Endothelial cell (in vitro differentiated cells): ENCODE measurements around the gene CD14. TPM values are rescaled to one million over a fixed set of nuclear protein-coding genes. Genes with fewer than 3 reads are reported as not detected.

ENCODE experiments used
- DNase-seq: peaks from one replicate; pipeline ENCODE4 v3.0.0; 2021; ENCODE audit warnings: low spot score
- H3K27ac Mint-ChIP-seq: one replicate; pipeline ENCODE4 v1.8.0; 2021; ENCODE audit warnings: mixed read lengths, inconsistent platforms; ENCODE audit not compliant: unreplicated experiment
- H3K27me3 Mint-ChIP-seq: one replicate; pipeline ENCODE4 v1.8.0; 2021; ENCODE audit warnings: mild to moderate bottlenecking, moderate library complexity, mixed read lengths, inconsistent platforms; ENCODE audit not compliant: unreplicated experiment
- H3K36me3 Mint-ChIP-seq: one replicate; pipeline ENCODE4 v1.8.0; 2021; ENCODE audit warnings: mild to moderate bottlenecking, low read depth, mixed read lengths, inconsistent platforms; ENCODE audit not compliant: unreplicated experiment
- H3K4me1 Mint-ChIP-seq: one replicate; pipeline ENCODE4 v1.8.0; 2021; ENCODE audit warnings: mild to moderate bottlenecking, mixed read lengths, inconsistent platforms; ENCODE audit not compliant: unreplicated experiment
- H3K4me3 Mint-ChIP-seq: one replicate; pipeline ENCODE4 v1.8.0; 2021; ENCODE audit warnings: mild to moderate bottlenecking, mixed read lengths, inconsistent platforms; ENCODE audit not compliant: unreplicated experiment
- H3K9me3 Mint-ChIP-seq: one replicate; pipeline ENCODE4 v1.8.0; 2021; ENCODE audit warnings: mixed read lengths, inconsistent platforms; ENCODE audit not compliant: unreplicated experiment
- long read RNA-seq: library from polyadenylated mRNA; unstranded; transcript quantifications from one replicate; pipeline ENCODE4 v2.0.0, GENCODE V29; 2020; ENCODE audit not compliant: unreplicated experiment
- total RNA-seq: library from RNA; stranded (reverse); fragmentation: NEBNext Ultra II Directional; extraction: Animal tissue kit (Norgen Biotek cat#: 25700); gene quantifications from one replicate; pipeline ENCODE4 v1.2.1, GENCODE V29; 2021; ENCODE audit not compliant: unreplicated experiment
- TF ChIP-seq, protein P1 (sequence below): fragments of 200-600 bp; sonication (generic); IDR thresholded peaks from one replicate; pipeline ENCODE4 v1.5.0; 2021; ENCODE audit warnings: antibody characterized with exemption; ENCODE audit not compliant: unreplicated experiment

CD14 gene
- total RNA-seq = not detected
- long read RNA-seq, partial matches to known transcripts = 0 of 1 reads
- long read RNA-seq, other reads (novel, unspliced or antisense) = 0 of 1 reads

DNA sequence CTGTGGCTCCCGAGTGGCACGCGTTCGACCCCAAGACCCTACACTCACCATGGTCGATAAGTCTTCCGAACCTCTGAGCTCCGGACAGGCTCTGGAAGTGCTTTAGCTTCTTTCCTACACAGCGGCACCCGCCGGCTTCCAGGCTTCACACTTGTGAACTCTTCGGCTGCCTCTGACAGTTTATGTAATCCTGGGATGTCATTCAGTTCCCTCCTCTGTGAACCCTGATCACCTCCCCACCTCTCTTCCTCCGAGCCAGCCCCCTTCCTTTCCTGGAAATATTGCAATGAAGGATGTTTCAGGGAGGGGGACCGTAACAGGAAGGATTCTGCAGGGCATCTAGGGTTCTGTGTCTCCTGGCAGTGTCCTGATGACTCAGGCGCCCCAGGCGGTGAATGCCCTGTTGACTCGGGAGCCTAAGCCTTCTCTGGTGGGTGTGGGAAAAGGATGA, at the start of gene CD14:
TSS of gene CD14 (minus strand) at position 155 of the 451 bp plus-strand sequence. CDS start at position 51, 104 bp downstream.
- no peak for DNase-seq
- peaks cover under 1% of the 10 kb centered on the region for H3K4me1 Mint-ChIP-seq
- peak within 1 kb of the TSS; percentile 52 for H3K27ac Mint-ChIP-seq
- peaks cover 4% of the 10 kb centered on the region for H3K27me3 Mint-ChIP-seq
- TF ChIP-seq, protein P1, sequence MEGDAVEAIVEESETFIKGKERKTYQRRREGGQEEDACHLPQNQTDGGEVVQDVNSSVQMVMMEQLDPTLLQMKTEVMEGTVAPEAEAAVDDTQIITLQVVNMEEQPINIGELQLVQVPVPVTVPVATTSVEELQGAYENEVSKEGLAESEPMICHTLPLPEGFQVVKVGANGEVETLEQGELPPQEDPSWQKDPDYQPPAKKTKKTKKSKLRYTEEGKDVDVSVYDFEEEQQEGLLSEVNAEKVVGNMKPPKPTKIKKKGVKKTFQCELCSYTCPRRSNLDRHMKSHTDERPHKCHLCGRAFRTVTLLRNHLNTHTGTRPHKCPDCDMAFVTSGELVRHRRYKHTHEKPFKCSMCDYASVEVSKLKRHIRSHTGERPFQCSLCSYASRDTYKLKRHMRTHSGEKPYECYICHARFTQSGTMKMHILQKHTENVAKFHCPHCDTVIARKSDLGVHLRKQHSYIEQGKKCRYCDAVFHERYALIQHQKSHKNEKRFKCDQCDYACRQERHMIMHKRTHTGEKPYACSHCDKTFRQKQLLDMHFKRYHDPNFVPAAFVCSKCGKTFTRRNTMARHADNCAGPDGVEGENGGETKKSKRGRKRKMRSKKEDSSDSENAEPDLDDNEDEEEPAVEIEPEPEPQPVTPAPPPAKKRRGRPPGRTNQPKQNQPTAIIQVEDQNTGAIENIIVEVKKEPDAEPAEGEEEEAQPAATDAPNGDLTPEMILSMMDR = no peak
- H3K9me3 Mint-ChIP-seq = peaks cover 11% of the 10 kb centered on the region
- H3K4me3 Mint-ChIP-seq = no peak within 1 kb of the TSS
- H3K36me3 Mint-ChIP-seq = peaks cover 12% of the 10 kb centered on the region

DNA sequence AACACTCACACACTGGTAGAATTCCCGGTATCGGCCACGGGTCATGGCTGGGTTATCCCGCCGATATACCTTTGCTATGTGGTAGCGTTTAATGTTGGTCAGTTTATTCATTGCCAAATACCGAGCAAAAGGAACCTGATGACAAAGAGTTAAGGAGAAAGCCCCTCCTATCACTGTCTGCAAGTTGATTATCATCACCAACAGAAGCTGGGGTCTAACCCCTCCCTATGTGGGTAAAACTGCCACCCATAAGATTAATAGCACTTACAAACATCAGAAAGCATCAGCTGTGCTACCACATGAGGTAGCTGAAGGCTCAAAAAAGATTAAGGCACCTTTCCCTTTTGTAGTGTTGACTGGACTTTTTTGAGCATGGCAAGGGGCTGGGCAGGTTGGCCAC, 46.0 kb upstream of the CD14 start:
- Mint-ChIP-seq H3K4me1 (no peaks in the 10 kb centered on the region), H3K27ac (no peak overlapping the region), H3K9me3 (no peaks in the 10 kb centered on the region), H3K27me3 (peaks cover 11% of the 10 kb centered on the region), H3K36me3 (peaks cover 40% of the 10 kb centered on the region), H3K4me3 (no peak overlapping the region)
- TF ChIP-seq, protein P1 = no peak
- DNase-seq = no peak

DNA sequence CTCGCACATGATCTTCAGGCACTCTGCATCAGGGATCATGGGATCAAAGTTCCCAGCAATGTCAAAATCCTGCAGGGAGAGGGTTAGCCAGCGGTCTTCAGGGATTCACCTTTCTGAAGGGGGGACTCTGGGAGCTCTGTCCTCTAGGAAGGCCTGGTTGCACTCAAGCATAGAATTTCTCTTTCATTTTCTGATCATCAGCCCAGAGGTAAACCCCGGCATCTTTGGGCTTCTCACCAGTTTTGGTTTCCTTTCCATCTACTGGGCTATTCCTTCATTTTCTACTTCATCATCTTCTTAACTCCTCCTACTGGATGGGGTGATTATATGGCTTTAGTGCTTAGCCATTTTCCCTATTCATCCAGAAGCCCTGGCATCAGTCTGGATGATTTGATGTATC, 45.0 kb upstream of the CD14 start:
- no peaks in the 10 kb centered on the region for H3K9me3 Mint-ChIP-seq
- no peak overlapping the region for H3K27ac Mint-ChIP-seq
- peaks cover 16% of the 10 kb centered on the region for H3K27me3 Mint-ChIP-seq
- TF ChIP-seq, protein P1 = no peak
- H3K4me3 Mint-ChIP-seq = peak overlapping the region; percentile 62
- H3K36me3 Mint-ChIP-seq = peaks cover 39% of the 10 kb centered on the region
- no peak for DNase-seq
- H3K4me1 Mint-ChIP-seq = no peaks in the 10 kb centered on the region

DNA sequence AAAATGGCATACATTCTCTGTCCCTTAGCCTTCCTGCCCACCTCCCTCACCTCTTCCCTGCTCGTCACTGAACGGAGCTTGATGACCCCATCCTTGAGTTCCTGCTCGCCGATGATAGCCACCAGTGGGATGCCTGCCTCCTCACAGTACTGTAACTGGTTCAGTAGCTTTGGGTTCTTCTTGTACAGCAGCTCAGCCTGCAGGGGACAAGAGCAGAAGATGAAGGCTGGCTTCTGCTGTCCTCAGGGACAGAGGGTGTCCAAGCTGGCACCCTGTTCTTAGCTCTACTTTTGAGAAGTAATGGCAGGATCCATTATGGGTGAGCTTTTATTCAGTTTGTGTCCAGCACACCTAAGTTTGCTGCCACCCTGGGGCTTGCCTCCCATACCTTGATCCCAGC, 41.7 kb upstream of the CD14 start:
- Mint-ChIP-seq H3K4me3 (no peak overlapping the region), H3K27ac (no peak overlapping the region), H3K27me3 (peaks cover 16% of the 10 kb centered on the region), H3K4me1 (peaks cover 5% of the 10 kb centered on the region), H3K9me3 (no peaks in the 10 kb centered on the region), H3K36me3 (peaks cover 37% of the 10 kb centered on the region)
- no peak for DNase-seq
- TF ChIP-seq, protein P1 = no peak

GRCh38 chr5:140674211-140674610, 41.2 kb upstream of the CD14 start:
- Mint-ChIP-seq H3K4me3 (no peak overlapping the region), H3K27me3 (peaks cover 16% of the 10 kb centered on the region), H3K9me3 (no peaks in the 10 kb centered on the region), H3K4me1 (peaks cover 5% of the 10 kb centered on the region), H3K36me3 (peaks cover 40% of the 10 kb centered on the region), H3K27ac (no peak overlapping the region)
- TF ChIP-seq, protein P1 = no peak
- DNase-seq = no peak
